Motor neuron (in vitro differentiated cells): ENCODE results near the gene DYNLT2. TPM values are rescaled to one million over a fixed set of nuclear protein-coding genes. Genes with fewer than 3 reads are reported as not detected.
"Not testable (repeated sequence)": the region's sequence is repeated elsewhere in the genome, so short reads cannot be mapped to it uniquely, and the experiment has no call there.

Experiments used
- ATAC-seq, 8 experiments: fragments of 200-7000 bp; cut with Tn5 transposase; replicated peaks in 6 of 8; 2 replicates each; pipeline ENCODE4 v1.8.0; 2021; ENCODE audit warnings: mild to moderate bottlenecking in 8 of 8, moderate library complexity in 8 of 8
- H3K27ac ChIP-seq, 2 donors: fragments of 250-450 bp; sonication (Bioruptor Pico); 2 replicates each; pipeline ENCODE4 v1.9.0; 2021; ENCODE audit warnings: antibody characterized with exemption in 2 of 2, mild to moderate bottlenecking in 2 of 2, moderate library complexity in 1 of 2
- H3K4me1 ChIP-seq, 2 donors: fragments of 250-450 bp; sonication (Bioruptor Pico); replicated peaks in 1 of 2; 2 replicates each; pipeline ENCODE4 v1.6.1; 2021; ENCODE audit warnings: antibody characterized with exemption in 2 of 2, mild to moderate bottlenecking in 2 of 2, moderate library complexity in 1 of 2
- H3K4me3 ChIP-seq, 5 donors: fragments of 250-450 bp; sonication (Bioruptor Pico); 2 replicates each; pipeline ENCODE4 v1.9.0; 2021; ENCODE audit warnings: antibody characterized with exemption in 5 of 5, mild to moderate bottlenecking in 5 of 5, moderate library complexity in 4 of 5
- WGBS, 10 experiments: fragments of 450-650 bp; shearing (Covaris generic); methylation state at CpG; one replicate each; pipeline ENCODE4 v1.0.0; 2022; 5-methylcytosine and 5-hydroxymethylcytosine counted together
- in situ Hi-C, 9 experiments: fragments of 400-800 bp; cut with MboI; loops; one replicate each; pipeline ENCODE4 v1.15.0; 2021; ENCODE audit warnings: low sequenced_read_pairs in 9 of 9, low pct_unique_long_range_greater_than_20kb in 2 of 9; ENCODE audit not compliant: unreplicated experiment in 9 of 9
- total RNA-seq, 8 experiments: library from RNA; unstranded; fragments of 300-600 nt; gene quantifications; 2 replicates each; pipeline versions ENCODE4 v1.2.3 to v1.2.4, GENCODE V29; 2022

The DYNLT2 gene
- total RNA-seq, 8 experiments from 2014 or later = 2.3 to 4.6 (median 3.5) TPM

DNA sequence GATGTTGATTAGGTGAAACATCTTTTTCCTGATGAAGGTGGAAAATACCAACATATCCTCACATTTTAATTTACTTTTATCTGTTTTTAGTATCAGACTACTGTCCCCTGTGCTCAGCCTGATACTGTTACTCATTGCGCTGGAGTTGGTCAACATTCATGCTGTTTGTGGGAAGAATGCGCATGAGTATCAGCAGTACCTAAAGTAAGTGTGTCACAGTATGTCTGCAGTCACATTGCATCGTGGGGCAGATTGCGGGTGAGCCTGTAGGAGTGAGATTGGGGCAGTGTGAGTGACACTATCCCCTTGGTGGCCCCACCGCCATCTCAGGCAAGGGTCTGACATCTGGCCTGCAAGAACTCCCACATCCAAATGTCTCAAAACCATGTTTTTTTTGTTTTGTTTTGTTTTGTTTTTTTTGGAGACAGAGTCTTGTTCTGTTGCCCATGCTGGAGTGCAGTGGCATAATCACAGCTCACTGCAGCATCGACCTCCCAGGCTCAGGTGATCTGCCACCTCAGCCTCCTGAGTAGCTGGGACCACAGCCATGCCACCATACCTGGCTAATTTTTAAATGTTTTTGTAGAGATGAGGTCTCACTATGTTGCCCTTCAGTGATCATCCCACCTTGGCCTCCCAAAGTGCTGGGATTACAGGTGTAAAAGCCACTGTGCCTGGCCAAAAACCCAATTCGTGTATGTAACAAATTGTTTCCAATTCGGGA is 27.9 kb upstream of the DYNLT2 start:
- Histone ChIP-seq H3K4me3 (no peak overlapping the region), H3K27ac (no peak overlapping the region), H3K4me1 (no peaks in the 10 kb centered on the region)
- in situ Hi-C loops = no loop called here
- 67 to 100% (median 95%) methylated on average over 1 to 7 of the region's 8 CpGs; no CpG with 5 or more reads in 1 of the 10 experiments for WGBS, 10 experiments
- no peak for ATAC-seq

DNA sequence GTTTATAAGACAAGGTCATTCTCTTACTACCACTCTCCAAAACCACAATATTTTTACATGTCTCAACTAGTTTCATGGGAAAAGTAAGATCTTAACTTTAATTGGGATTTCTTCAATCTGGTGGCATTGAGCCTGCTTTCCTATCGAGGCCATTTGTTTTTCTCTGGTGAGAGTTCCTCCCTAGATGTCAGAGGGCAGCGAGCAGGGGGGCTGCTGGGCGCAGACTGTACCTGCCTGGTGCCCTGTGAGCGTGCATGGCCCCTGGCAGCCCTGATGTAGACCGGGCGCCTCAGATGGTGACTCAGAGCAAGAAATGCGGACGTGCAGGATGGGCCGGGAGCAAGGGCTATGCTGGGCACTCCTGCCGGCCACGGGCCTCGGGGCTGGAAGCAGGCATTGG is 27.3 kb upstream of the DYNLT2 start:
- WGBS, 10 experiments = 80 to 100% (median 94%) methylated on average over 1 to 9 of the region's 12 CpGs; no CpG with 5 or more reads in 3 of the 10 experiments
- no peak for ATAC-seq
- H3K4me3 ChIP-seq = no peak overlapping the region
- H3K27ac ChIP-seq = no peak overlapping the region
- in situ Hi-C loops = no loop called here
- H3K4me1 ChIP-seq = no peaks in the 10 kb centered on the region

DNA sequence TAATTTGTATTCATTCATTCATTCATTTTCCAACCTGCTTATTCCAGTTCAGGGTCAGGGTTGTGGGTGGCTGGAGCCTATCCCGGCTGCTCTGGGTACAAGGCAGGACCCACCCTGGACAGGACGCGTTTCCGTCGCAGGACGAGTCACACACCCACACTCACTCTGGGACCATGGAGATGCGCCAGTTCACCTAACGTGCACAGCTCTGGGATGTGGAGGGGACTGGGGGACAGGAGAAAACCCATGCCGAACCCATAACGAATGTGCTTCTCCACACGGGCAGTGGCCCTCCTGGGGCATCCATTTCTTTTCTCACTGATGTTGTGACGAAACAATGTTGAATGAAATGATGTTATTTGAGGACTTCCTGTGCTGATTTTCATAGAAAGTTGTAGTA is 26.5 kb upstream of the DYNLT2 start:
- H3K4me3 ChIP-seq = no peak overlapping the region
- in situ Hi-C loops = no loop called here
- no peak overlapping the region for H3K27ac ChIP-seq
- no peaks in the 10 kb centered on the region for H3K4me1 ChIP-seq
- WGBS, 10 experiments = 71 to 100% (median 92%) methylated on average over 1 to 9 of the region's 12 CpGs; no CpG with 5 or more reads in 3 of the 10 experiments
- ATAC-seq = no peak

DNA sequence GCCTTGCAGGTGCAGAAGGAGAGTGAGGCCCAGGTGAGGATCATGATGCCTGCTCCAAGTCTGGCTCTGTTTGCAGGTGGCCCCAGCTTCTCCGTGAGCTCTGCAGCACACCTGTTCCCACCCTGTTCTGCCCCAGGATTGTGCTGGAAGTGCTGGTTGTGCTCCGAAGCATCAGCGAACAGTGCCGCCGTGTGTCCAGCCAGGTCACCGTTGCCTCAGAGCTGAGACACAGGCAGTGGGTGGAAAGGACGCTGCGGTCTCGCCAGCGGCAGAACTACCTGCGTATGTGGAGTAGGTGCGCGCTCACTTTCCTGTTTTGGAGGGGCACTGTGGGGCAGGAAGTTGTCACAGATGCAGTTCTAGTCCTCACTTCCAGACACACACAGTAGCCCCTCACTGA is 25.0 kb upstream of the DYNLT2 start:
- Histone ChIP-seq H3K4me3 (no peak overlapping the region), H3K27ac (no peak overlapping the region), H3K4me1 (no peaks in the 10 kb centered on the region)
- ATAC-seq = no peak
- 90% methylated on average over 7 of the region's 13 CpGs; no CpG with 5 or more reads in 9 of the 10 experiments for WGBS, 10 experiments
- in situ Hi-C loops = no loop called here

DNA sequence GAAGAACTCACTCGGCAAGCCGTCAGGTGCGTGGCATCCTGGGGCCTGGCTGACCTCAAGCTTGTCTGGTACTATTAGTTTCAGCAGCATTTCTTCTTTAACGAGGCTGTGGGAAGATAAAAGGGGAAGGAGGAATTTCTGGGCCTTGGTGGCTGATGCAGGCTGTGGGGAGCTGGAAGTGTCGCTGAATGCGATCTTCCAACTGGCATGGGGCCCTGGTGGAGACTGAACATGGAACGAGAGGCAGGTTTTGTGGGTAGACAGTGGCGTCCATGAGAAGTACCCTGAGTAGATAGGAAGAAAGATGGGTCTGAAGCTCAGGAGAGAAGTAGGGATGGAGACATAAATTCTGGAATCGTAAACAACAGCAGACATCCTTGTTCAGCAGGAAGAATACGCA is 23.9 kb upstream of the DYNLT2 start:
- Histone ChIP-seq H3K4me3 (no peak overlapping the region), H3K27ac (no peak overlapping the region), H3K4me1 (no peaks in the 10 kb centered on the region)
- ATAC-seq = no peak
- 61 to 100% (median 94%) methylated on average over 1 to 7 of the region's 10 CpGs; no CpG with 5 or more reads in 1 of the 10 experiments for WGBS, 10 experiments
- in situ Hi-C loops = no loop called here

DNA sequence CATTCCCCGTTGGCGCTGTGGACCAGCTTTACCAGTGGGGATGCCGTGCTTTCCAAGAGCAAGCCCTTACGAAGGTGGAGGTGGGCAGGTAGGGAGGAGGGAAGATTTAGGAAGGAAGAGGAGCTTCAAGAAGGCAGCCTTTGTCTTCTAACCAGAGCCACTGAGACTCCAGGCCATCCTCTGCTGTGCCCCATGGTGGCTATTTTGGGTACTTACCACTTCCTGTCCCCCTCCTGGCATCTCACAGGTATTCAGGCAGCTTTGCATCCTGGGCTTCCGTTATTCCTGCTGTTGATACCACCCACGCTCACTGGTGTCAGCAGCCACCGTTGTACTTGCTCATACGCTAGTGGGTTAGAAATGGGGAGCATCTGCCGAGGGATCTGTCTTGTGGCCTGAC is 23.0 kb upstream of the DYNLT2 start:
- in situ Hi-C loops = no loop called here
- Histone ChIP-seq H3K4me1 (no peaks in the 10 kb centered on the region), H3K27ac (no peak overlapping the region), H3K4me3 (no peak overlapping the region)
- no peak for ATAC-seq
- 90 to 100% (median 98%) methylated on average over 1 to 4 of the region's 9 CpGs; no CpG with 5 or more reads in 6 of the 10 experiments for WGBS, 10 experiments

DNA sequence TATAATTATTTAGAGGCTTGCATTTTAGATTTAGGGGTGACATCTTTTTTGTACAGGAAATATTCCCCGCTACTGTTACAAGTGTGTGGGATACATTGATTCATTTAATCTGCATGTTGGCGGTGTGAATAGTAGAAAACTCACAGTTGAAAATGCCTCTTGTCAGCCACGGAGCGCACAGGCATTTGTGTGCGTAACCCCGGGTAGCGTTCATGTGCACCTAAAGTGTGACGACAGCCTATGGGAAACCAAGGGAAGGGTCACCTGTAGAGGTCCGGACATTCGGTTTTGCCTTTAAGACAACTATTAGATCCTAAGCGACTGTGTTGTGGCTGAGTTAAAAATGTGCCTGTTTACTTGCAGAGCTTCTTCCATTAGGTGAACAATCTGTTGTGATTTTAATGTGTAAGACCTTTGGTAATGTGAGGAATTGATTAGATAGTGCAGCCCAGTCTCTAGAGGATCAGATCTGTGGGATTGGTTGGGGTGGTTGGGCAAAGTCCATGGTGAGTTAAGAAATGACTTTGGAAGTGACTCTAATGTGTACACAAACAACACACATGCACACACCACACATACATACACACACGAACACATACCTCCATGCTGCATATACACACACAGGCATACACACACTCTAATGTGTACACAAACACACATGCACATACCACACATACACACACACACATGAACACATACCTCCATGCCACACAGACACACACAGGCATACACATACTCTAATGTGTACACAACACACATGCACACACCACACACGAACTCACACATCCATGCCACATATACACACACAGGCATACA is 15.8 kb upstream of the DYNLT2 start:
- ATAC-seq = no peak
- no peak overlapping the region for H3K4me3 ChIP-seq
- H3K4me1 ChIP-seq = no peaks in the 10 kb centered on the region
- in situ Hi-C loops = no loop called here
- H3K27ac ChIP-seq = no peak overlapping the region
- WGBS, 10 experiments = 72 to 100% (median 96%) methylated on average over 2 to 13 of the region's 13 CpGs; no CpG with 5 or more reads in 1 of the 10 experiments

DNA sequence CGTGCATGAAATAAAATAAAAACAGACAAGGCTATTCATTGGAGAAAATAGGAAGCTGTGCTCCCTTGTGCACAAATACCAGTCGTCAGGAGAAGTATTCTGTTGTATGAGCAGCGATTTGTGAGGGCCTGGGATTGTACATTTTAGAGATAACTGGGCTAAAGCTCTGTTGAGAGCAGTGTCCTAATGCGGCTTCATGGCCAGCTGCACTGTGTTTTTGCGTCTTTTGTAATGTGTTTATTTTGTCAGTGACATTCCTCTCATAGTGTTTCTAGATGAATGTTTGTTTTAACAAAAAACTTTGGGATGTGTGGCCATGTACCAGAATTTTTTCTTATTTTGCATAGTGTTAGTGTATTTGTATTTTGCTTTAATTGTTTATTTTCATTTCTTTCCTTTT is 14.9 kb upstream of the DYNLT2 start:
- no peak for ATAC-seq
- 68 to 100% (median 88%) methylated on average over 1 to 5 of the region's 5 CpGs; no CpG with 5 or more reads in 1 of the 10 experiments for WGBS, 10 experiments
- in situ Hi-C loops = no loop called here
- Histone ChIP-seq H3K4me3 (no peak overlapping the region), H3K27ac (no peak overlapping the region), H3K4me1 (no peaks in the 10 kb centered on the region)

DNA sequence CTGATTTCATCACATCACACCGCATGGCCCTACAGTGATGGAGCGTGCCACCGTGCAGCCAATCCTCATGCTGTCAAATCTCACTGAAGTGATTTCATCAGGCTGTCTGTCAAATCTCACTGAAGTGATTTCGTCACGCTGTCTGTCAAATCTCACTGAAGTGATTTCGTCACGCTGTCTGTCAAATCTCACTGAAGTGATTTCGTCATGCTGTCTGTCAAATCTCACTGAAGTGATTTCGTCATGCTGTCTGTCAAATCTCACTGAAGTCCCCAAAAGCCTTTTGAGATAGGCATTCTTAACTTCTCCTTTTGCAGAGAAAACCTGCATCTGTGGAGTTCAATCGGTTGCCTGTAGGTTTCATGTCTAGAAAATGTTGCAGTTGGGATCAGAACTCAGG is 14.4 kb upstream of the DYNLT2 start:
- H3K4me1 ChIP-seq, ATAC-seq, in situ Hi-C loops, H3K4me3 ChIP-seq, H3K27ac ChIP-seq: not testable (repeated sequence)
- 86 to 100% (median 96%) methylated on average over 1 to 5 of the region's 10 CpGs for WGBS, 10 experiments

DNA sequence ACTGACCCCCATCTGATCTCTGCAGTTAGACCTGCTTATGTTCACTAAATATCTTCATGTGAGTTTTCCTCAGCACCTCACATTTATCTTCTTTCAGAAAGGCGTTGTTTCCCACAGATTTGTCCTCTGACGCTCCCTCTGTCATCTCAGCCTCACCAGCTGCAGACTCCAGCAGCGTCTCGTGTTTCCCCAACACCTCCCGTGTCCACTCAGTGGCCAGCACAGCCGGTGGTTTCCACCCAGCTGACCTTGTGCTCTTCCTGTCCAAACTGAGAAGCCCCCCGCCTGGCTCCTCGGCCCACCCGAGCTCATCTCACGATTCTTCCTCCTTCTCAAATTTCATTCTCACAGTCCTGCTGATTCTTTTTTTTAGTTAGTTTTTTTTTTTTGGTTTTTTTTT is 12.5 kb upstream of the DYNLT2 start:
- ATAC-seq = no peak
- Histone ChIP-seq H3K27ac (no peak overlapping the region), H3K4me3 (no peak overlapping the region), H3K4me1 (no peaks in the 10 kb centered on the region)
- in situ Hi-C loops = no loop called here
- 61 to 100% (median 80%) methylated on average over 2 to 9 of the region's 10 CpGs; no CpG with 5 or more reads in 3 of the 10 experiments for WGBS, 10 experiments

DNA sequence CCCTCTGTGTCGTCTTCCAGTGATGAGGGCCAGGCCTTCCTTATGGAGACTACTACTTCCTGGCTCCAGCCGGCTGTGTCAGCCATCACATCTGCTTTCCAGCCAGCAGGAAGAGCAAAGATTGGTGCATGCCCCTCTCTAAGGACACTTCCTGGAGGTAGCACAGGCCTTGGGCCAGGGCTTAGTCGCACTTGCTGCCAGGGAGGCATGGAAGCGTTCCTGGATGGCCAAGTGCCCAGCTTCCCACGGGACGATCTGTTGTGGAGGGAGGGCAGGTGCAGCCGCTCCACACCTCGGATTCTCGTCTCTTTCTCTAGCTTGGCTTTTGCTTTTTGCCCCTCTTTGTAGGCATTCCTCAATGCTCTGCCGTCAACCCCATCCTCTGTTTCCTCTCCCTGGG is 11.9 kb upstream of the DYNLT2 start:
- no peak overlapping the region for H3K27ac ChIP-seq
- in situ Hi-C loops = no loop called here
- no peak overlapping the region for H3K4me3 ChIP-seq
- H3K4me1 ChIP-seq = no peaks in the 10 kb centered on the region
- no peak for ATAC-seq
- WGBS, 10 experiments = 80 to 100% (median 94%) methylated on average over 1 to 8 of the region's 10 CpGs; no CpG with 5 or more reads in 3 of the 10 experiments

DNA sequence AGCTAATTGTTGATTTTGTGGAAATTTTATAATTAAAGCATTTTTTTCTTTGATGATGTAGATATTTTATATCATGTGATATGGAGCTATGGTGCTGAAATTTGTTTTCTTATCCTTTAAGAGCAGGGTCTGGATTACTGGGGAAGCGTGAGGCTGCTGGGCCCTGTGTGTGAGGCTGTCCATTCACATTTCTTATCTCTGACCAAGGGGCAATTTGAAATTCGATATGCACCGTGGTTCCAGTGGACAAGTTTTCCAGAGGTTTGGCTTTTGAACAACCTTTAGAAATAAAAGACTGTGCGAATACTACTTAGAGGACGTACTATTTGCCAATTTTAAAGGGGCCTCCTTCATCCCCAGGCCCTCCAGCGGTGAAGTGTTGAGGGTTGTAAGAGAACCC is 3.8 kb upstream of the DYNLT2 start:
- no peak overlapping the region for H3K4me3 ChIP-seq
- 79 to 100% (median 92%) methylated on average over 1 to 6 of the region's 6 CpGs; no CpG with 5 or more reads in 1 of the 10 experiments for WGBS, 10 experiments
- H3K27ac ChIP-seq = no peak overlapping the region
- peaks cover 13 to 17% of the 10 kb centered on the region in 2 donors for H3K4me1 ChIP-seq
- no peak for ATAC-seq
- in situ Hi-C loops = no loop called here

DNA sequence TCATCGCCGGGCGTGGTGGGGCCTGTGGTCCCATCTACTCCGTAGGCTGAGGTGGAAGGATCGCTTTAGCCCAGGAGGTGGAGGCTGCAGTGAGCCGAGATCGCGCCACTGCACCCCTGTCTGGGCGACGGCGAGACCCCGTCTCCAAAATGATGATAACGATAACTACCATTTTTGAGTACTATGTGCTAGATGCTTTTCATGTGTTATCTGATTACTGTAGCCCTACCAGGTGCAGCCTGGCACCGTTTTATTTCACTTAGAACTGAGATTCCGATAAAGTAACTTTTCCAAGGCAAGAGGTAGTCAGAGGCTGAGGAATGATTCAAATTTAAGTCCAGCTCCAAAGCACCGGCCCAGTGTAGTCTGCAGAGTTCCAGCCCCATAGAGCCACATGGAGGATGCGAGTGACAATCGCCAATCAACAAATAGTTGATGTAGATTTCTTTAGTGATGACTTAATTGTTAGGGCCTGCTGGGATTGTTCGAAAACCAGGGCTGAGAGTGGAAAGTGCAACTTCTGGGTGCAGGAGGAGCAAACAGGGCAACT is 777 bp upstream of the DYNLT2 start:
- Histone ChIP-seq H3K4me1 (peaks cover 14 to 20% of the 10 kb centered on the region in 2 donors), H3K27ac (peak overlapping the region; percentile 93 to 96), H3K4me3 (peak overlapping the region; percentile 61 to 91 (median 69))
- peak in 4 of 8 experiments; percentile 52 to 67 (median 59) for ATAC-seq
- 0 to 38% (median 14%) methylated on average over 1 to 8 of the region's 19 CpGs; no CpG with 5 or more reads in 2 of the 10 experiments for WGBS, 10 experiments
- in situ Hi-C loops = no loop called here
